IMR-90 (cell line): ENCODE data around the gene RPL36.

Experiments
- CEBPB ChIP-seq: IDR thresholded peaks from 2 replicates; pipeline ENCODE4 v1.6.1; 2012; ENCODE audit warnings: low read depth, low read length, improper control_type of control experiment
- MAFK ChIP-seq: IDR thresholded peaks from 2 replicates; pipeline ENCODE4 v1.6.1; 2012; ENCODE audit warnings: low read depth, low read length, improper control_type of control experiment
- MAZ ChIP-seq: IDR thresholded peaks from 2 replicates; pipeline ENCODE4 v1.6.1; 2012; ENCODE audit warnings: low read depth, mild to moderate bottlenecking, low read length, improper control_type of control experiment, moderate library complexity, borderline replicate concordance
- POLR2A ChIP-seq: IDR thresholded peaks from 2 replicates; pipeline ENCODE4 v1.6.1; 2012; ENCODE audit warnings: mild to moderate bottlenecking, low read depth, low read length
- SMC3 ChIP-seq: fragments of 150-350 bp; IDR thresholded peaks from 2 replicates; pipeline ENCODE4 v1.6.1; 2016; ENCODE audit warnings: low read depth, mild to moderate bottlenecking, antibody characterized with exemption, low read length, moderate library complexity
- TF ChIP-seq, protein P1 (sequence below): conservative IDR thresholded peaks from 2 replicates; pipeline ENCODE4 v1.5.1; 2012; ENCODE audit warnings: mild to moderate bottlenecking, low read depth, low read length, improper control_type of control experiment
- TF ChIP-seq, protein P2 (sequence below): fragments of 150-350 bp; IDR thresholded peaks from 2 replicates; pipeline ENCODE4 v1.6.1; 2017; ENCODE audit warnings: mild to moderate bottlenecking, antibody characterized with exemption, low read length, low read depth

DNA sequence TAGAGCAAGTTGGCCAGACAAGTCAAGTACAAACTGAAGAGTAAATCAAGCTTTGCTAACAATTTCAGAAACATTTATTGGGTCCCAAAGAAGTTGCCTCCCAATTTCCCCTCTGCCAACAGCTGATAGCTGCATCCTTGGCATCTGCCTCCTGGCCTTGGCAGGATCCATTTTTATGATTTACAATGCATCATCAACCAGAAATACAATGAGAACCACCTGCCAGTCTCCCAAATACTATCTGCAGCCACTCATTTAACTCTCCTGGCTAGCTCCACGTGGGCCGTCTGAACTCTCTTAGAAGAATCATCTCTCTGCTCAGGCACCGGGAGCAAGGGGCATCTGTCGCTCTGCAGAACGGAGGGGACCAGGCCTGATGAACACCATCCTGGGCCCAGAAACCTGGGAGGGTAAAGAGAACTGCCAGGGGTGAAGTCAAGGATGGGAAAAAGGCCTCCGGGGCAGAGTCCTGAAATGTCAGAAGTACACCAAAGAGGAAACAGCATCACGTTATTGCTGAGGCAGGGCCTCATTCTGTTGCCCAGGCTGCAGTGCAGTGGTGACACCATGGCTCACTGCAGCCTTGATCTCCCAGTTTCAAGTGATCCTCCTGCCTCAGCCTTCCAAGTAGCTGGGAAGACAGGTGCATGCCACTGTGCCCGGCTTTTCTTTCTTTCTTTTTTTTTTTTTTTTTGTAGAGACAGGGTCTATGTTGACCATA is 27.3 kb downstream of the RPL36 start:
- TF ChIP-seq, protein P1, sequence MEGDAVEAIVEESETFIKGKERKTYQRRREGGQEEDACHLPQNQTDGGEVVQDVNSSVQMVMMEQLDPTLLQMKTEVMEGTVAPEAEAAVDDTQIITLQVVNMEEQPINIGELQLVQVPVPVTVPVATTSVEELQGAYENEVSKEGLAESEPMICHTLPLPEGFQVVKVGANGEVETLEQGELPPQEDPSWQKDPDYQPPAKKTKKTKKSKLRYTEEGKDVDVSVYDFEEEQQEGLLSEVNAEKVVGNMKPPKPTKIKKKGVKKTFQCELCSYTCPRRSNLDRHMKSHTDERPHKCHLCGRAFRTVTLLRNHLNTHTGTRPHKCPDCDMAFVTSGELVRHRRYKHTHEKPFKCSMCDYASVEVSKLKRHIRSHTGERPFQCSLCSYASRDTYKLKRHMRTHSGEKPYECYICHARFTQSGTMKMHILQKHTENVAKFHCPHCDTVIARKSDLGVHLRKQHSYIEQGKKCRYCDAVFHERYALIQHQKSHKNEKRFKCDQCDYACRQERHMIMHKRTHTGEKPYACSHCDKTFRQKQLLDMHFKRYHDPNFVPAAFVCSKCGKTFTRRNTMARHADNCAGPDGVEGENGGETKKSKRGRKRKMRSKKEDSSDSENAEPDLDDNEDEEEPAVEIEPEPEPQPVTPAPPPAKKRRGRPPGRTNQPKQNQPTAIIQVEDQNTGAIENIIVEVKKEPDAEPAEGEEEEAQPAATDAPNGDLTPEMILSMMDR, result no peak
- TF ChIP-seq POLR2A (no peak), CEBPB (no peak), MAFK (no peak), MAZ (no peak), SMC3 (no peak)
- TF ChIP-seq, protein P2, sequence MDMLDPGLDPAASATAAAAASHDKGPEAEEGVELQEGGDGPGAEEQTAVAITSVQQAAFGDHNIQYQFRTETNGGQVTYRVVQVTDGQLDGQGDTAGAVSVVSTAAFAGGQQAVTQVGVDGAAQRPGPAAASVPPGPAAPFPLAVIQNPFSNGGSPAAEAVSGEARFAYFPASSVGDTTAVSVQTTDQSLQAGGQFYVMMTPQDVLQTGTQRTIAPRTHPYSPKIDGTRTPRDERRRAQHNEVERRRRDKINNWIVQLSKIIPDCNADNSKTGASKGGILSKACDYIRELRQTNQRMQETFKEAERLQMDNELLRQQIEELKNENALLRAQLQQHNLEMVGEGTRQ, result no peak
